NCI-H1105 treated with DMSO at 0.1 percent for 48 hours (cell line): ENCODE data around the gene DDX1.

Experiments
- DNase-seq: peaks from one replicate; lab custom pipeline; 2025; lab: John Stamatoyannopoulos, UW

Gene DDX1

GRCh38 chr2:15664273-15665066, 72.8 kb downstream of the DDX1 start:
- DNase-seq: no peak

- no peak for DNase-seq
These were observed 73.6 kb downstream of the DDX1 start for GRCh38 chr2:15665067-15665942.

- no peak for DNase-seq
These were observed 74.3 kb downstream of the DDX1 start for GRCh38 chr2:15665943-15666460.

GRCh38 chr2:15666861-15667808, 75.5 kb downstream of the DDX1 start:
- peak; percentile 2 for DNase-seq

GRCh38 chr2:15667809-15668556, 76.3 kb downstream of the DDX1 start:
- DNase-seq: no peak

- DNase-seq: no peak
These were observed 77.1 kb downstream of the DDX1 start for GRCh38 chr2:15668611-15669305.

- no peak for DNase-seq
These were observed 77.8 kb downstream of the DDX1 start for GRCh38 chr2:15669375-15669910.

GRCh38 chr2:15670469-15670868, 78.8 kb downstream of the DDX1 start:
- no peak for DNase-seq

- no peak for DNase-seq
These were observed 79.3 kb downstream of the DDX1 start for GRCh38 chr2:15670981-15671380.

- no peak for DNase-seq
These were observed 79.7 kb downstream of the DDX1 start for GRCh38 chr2:15671409-15671808.

- DNase-seq: no peak
These were observed 80.5 kb downstream of the DDX1 start for GRCh38 chr2:15671842-15672815.

GRCh38 chr2:15672961-15673918, 81.6 kb downstream of the DDX1 start:
- no peak for DNase-seq

GRCh38 chr2:15673919-15674636, 82.4 kb downstream of the DDX1 start:
- DNase-seq: no peak

- no peak for DNase-seq
These were observed 83.2 kb downstream of the DDX1 start for GRCh38 chr2:15674637-15675455.

- DNase-seq: no peak
These were observed 84.0 kb downstream of the DDX1 start for GRCh38 chr2:15675456-15676195.
